HG03025 (cell line): ENCODE data around the gene IL36G.
"Not testable (repeated sequence)": the region's sequence is repeated elsewhere in the genome, so short reads cannot be mapped to it uniquely, and the experiment has no call there.

Source experiments
- ATAC-seq: cut with Tn5 transposase; IDR thresholded peaks from one replicate; pipeline ENCODE4 v1.9.1; 2021; ENCODE audit warnings: mild to moderate bottlenecking, moderate library complexity; ENCODE audit not compliant: unreplicated experiment, low FRiP score

IL36G gene

GRCh38 chr2:112977559-112978056 is at the start of gene IL36G:
Gene IL36G, plus strand, starts transcription at chr2:112978006. Its CDS starts 633 bp downstream, at chr2:112978639.
- ATAC-seq, result no peak

GRCh38 chr2:112933261-112933660 is 44.5 kb upstream of the IL36G start:
- no peak for ATAC-seq

- ATAC-seq, result not testable (repeated sequence)
Measured at GRCh38 chr2:112934117-112934516, 43.7 kb upstream of the IL36G start.

- no peak for ATAC-seq
Measured at GRCh38 chr2:112936927-112937232, 40.9 kb upstream of the IL36G start.

- no peak for ATAC-seq
Measured at GRCh38 chr2:112938904-112939303, 38.9 kb upstream of the IL36G start.

- ATAC-seq, result no peak
Measured at GRCh38 chr2:112939425-112939824, 38.4 kb upstream of the IL36G start.

GRCh38 chr2:112940859-112941625 is 36.8 kb upstream of the IL36G start:
- no peak for ATAC-seq

- no peak for ATAC-seq
Measured at GRCh38 chr2:112941753-112942653, 35.8 kb upstream of the IL36G start.

- ATAC-seq, result no peak
Measured at GRCh38 chr2:112942654-112943002, 35.2 kb upstream of the IL36G start.

- ATAC-seq, result no peak
Measured at GRCh38 chr2:112944971-112945370, 32.8 kb upstream of the IL36G start.

- no peak for ATAC-seq
Measured at GRCh38 chr2:112946086-112946485, 31.7 kb upstream of the IL36G start.

- ATAC-seq, result no peak
Measured at GRCh38 chr2:112947374-112947773, 30.4 kb upstream of the IL36G start.

GRCh38 chr2:112949456-112949855 is 28.4 kb upstream of the IL36G start:
- ATAC-seq, result no peak

GRCh38 chr2:112954364-112954763 is 23.4 kb upstream of the IL36G start:
- no peak for ATAC-seq

- ATAC-seq, result no peak
Measured at GRCh38 chr2:112957511-112957910, 20.3 kb upstream of the IL36G start.

- no peak for ATAC-seq
Measured at GRCh38 chr2:112958428-112959108, 19.2 kb upstream of the IL36G start.

GRCh38 chr2:112959109-112959812 is 18.5 kb upstream of the IL36G start:
- no peak for ATAC-seq

GRCh38 chr2:112960230-112960825 is 17.5 kb upstream of the IL36G start:
- no peak for ATAC-seq

GRCh38 chr2:112962308-112963175 is 15.3 kb upstream of the IL36G start:
- no peak for ATAC-seq
